ENCODE results near the gene GRM1.

DNA sequence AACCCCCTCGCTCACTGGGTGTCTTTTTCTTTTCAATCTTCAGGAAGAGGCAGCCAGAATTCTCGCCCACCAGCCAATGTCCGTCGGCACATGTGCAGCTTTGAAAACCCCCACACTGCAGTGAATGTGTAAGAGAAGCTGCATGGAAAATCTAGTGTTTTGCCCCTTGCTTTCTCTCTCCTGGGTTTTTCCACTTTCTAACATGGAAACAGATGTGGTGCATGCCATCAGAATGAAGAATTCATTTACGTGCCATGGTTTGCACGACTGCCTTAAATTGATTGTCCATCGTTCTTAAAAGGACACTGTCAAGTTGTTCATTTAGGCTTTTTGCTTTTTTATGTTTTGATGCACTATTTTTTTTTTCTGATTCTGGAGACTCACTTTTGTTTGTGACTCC lies 397.7 kb downstream of the GRM1 start:
- no peak for TF ChIP-seq EZH2 (IDR thresholded peaks at IDR 0.05; ENCODE audit: borderline replicate concordance, low read length)
- TF ChIP-seq, protein P1, sequence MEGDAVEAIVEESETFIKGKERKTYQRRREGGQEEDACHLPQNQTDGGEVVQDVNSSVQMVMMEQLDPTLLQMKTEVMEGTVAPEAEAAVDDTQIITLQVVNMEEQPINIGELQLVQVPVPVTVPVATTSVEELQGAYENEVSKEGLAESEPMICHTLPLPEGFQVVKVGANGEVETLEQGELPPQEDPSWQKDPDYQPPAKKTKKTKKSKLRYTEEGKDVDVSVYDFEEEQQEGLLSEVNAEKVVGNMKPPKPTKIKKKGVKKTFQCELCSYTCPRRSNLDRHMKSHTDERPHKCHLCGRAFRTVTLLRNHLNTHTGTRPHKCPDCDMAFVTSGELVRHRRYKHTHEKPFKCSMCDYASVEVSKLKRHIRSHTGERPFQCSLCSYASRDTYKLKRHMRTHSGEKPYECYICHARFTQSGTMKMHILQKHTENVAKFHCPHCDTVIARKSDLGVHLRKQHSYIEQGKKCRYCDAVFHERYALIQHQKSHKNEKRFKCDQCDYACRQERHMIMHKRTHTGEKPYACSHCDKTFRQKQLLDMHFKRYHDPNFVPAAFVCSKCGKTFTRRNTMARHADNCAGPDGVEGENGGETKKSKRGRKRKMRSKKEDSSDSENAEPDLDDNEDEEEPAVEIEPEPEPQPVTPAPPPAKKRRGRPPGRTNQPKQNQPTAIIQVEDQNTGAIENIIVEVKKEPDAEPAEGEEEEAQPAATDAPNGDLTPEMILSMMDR (IDR thresholded peaks at IDR 0.05; ENCODE audit: low read length), result no peak
